SU-DHL-6 (cell line): ENCODE measurements around the gene RILP.

Source experiments
- H2AFZ ChIP-seq: fragments of 200-600 bp; sonication (generic); 2 replicates; pipeline ENCODE4 v1.6.1; 2014; ENCODE audit warnings: low read depth, mild to moderate bottlenecking, moderate library complexity, mixed read lengths, antibody characterized with exemption, low read length; ENCODE audit not compliant: severe bottlenecking
- H3F3A ChIP-seq: fragments of 200-600 bp; shearing (Covaris generic); 2 replicates; pipeline ENCODE4 v1.6.0; 2016; ENCODE audit warnings: antibody characterized with exemption, mild to moderate bottlenecking; ENCODE audit not compliant: insufficient read depth
- H3K27ac ChIP-seq: fragments of 200-600 bp; sonication (generic); 2 replicates; pipeline ENCODE4 v1.5.1; 2016; ENCODE audit warnings: low read depth, mild to moderate bottlenecking, low read length, moderate library complexity, mixed read lengths
- H3K27me3 ChIP-seq: fragments of 200-600 bp; sonication (generic), shearing (Covaris generic); 2 replicates; pipeline ENCODE4 v1.6.0; 2014; ENCODE audit warnings: mild to moderate bottlenecking, low read length
- H3K36me3 ChIP-seq: fragments of 200-600 bp; sonication (generic); 2 replicates; pipeline ENCODE4 v1.6.1; 2014; ENCODE audit warnings: mild to moderate bottlenecking, low read length, mixed read lengths
- H3K4me2 ChIP-seq: fragments of 300-600, 200-600 bp; shearing (Covaris generic), sonication (generic); 2 replicates; pipeline ENCODE4 v1.6.0; 2014; ENCODE audit warnings: low read length, low read depth, mild to moderate bottlenecking; ENCODE audit not compliant: poor library complexity, severe bottlenecking
- H3K4me3 ChIP-seq: fragments of 200-600 bp; sonication (generic); 2 replicates; pipeline ENCODE4 v1.5.1; 2014; ENCODE audit warnings: antibody characterized with exemption, low read length, mild to moderate bottlenecking, mixed read lengths; ENCODE audit not compliant: insufficient read depth, poor library complexity, severe bottlenecking
- H3K79me2 ChIP-seq: fragments of 200-600 bp; sonication (generic); 2 replicates; pipeline ENCODE4 v1.6.1; 2014; ENCODE audit warnings: mild to moderate bottlenecking, low read length, moderate library complexity; ENCODE audit not compliant: insufficient read depth
- H3K9ac ChIP-seq: fragments of 200-600 bp; sonication (generic); 2 replicates; pipeline ENCODE4 v1.7.0; 2014; ENCODE audit warnings: mild to moderate bottlenecking, low read length
- H3K9me2 ChIP-seq: fragments of 200-600 bp; sonication (generic); replicated peaks from 2 replicates; pipeline ENCODE4 v1.6.1; 2014; ENCODE audit warnings: low read length; ENCODE audit not compliant: insufficient read depth
- H3K9me3 ChIP-seq: fragments of 200-600 bp; sonication (generic); 2 replicates; pipeline ENCODE4 v1.6.1; 2014; ENCODE audit warnings: low read length, mixed read lengths; ENCODE audit not compliant: insufficient read depth
- H4K20me1 ChIP-seq: fragments of 200-600 bp; sonication (generic); 2 replicates; pipeline ENCODE4 v1.6.1; 2014; ENCODE audit warnings: low read depth, mild to moderate bottlenecking, antibody characterized with exemption, low read length, moderate library complexity, mixed read lengths
- EZH2phosphoT487 ChIP-seq: fragments of 200-600 bp; sonication (generic), shearing (Covaris generic); conservative IDR thresholded peaks from 2 replicates; pipeline ENCODE4 v1.6.1; 2018; ENCODE audit warnings: mild to moderate bottlenecking, antibody characterized with exemption, low read length, moderate library complexity, mixed read lengths
- TF ChIP-seq, protein P1 (sequence below): fragments of 200-600 bp; sonication (generic); IDR thresholded peaks from one replicate; pipeline ENCODE4 v1.5.1; 2017; ENCODE audit warnings: antibody characterized with exemption, mild to moderate bottlenecking, low read length, moderate library complexity; ENCODE audit not compliant: insufficient read depth, poor library complexity, severe bottlenecking

Gene RILP

DNA sequence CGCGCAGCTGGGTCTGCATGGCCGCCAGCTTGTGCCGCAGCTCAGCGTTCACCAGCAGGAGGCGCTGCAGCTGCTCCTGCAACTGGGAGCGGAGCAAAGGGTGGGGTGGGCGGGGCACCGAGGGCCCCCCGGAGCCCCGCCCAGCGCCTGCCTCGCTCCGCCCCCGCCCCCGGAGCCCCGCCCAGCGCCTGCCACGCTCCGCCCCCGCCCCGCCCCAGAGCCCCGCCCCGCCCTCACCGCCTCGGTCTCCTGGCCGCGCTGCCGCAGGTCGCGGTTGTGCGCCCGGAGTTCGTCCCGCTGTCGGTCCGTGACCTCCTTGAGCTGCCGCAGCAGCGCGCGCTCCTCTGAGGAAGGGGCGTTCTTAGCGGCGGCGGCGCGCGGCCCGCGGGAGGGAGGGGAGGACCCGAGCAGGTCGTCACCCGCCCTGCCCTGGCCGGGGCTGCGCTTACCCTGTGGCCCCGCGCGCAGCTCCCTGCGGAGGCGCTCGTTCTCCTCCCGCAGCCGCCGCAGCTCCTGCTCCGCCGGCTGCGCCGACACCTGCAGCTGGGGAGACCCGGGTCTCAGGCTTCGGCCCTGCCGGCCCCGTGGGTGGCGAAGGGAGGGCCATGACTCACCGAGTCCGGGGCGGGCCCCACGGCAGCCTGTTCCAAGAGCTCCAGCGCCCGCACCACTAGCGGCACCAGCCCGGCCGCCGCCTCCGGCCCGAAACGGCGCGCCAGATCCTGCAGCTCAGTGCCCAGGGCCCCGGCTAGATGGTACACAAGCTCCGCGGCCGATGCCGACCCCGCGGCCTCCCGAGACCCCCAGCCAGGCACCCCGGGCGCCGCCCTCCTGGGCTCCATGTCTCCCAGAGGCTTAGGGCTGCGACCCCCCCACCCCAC lies 463 bp downstream of the RILP start:
- Histone ChIP-seq H3K9me3 (no peaks in the 10 kb centered on the region), H3K27ac (peak overlapping the region; percentile 53), H3K79me2 (no peaks in the 10 kb centered on the region), H3K36me3 (0 out of 2 replicates have a peak, but pooled peaks cover 5% of the 10 kb centered on the region), H4K20me1 (no peaks in the 10 kb centered on the region), H3F3A (peaks cover 19% of the 10 kb centered on the region; the same call in 1 of the 2 replicates), H3K9ac (peak overlapping the region; percentile 50), H2AFZ (peak overlapping the region; percentile 32), H3K9me2 (no peaks in the 10 kb centered on the region), H3K27me3 (no peaks in the 10 kb centered on the region), H3K4me3 (peak overlapping the region; percentile 53), H3K4me2 (peak overlapping the region; percentile 58)
- TF ChIP-seq, protein P1, sequence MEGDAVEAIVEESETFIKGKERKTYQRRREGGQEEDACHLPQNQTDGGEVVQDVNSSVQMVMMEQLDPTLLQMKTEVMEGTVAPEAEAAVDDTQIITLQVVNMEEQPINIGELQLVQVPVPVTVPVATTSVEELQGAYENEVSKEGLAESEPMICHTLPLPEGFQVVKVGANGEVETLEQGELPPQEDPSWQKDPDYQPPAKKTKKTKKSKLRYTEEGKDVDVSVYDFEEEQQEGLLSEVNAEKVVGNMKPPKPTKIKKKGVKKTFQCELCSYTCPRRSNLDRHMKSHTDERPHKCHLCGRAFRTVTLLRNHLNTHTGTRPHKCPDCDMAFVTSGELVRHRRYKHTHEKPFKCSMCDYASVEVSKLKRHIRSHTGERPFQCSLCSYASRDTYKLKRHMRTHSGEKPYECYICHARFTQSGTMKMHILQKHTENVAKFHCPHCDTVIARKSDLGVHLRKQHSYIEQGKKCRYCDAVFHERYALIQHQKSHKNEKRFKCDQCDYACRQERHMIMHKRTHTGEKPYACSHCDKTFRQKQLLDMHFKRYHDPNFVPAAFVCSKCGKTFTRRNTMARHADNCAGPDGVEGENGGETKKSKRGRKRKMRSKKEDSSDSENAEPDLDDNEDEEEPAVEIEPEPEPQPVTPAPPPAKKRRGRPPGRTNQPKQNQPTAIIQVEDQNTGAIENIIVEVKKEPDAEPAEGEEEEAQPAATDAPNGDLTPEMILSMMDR: peak; percentile 82
- no peak for TF ChIP-seq EZH2phosphoT487

- H3K27me3 ChIP-seq: no peaks in the 10 kb centered on the region
- peak overlapping the region; percentile 47 for H3K9ac ChIP-seq
- no peaks in the 10 kb centered on the region for H3K9me2 ChIP-seq
- peak overlapping the region; percentile 32 for H2AFZ ChIP-seq
- H3F3A ChIP-seq: peaks cover 19% of the 10 kb centered on the region; the same call in 1 of the 2 replicates
- no peaks in the 10 kb centered on the region for H4K20me1 ChIP-seq
- H3K4me3 ChIP-seq: peak overlapping the region; percentile 34
- 0 out of 2 replicates have a peak, but pooled peaks cover 2% of the 10 kb centered on the region for H3K36me3 ChIP-seq
- TF ChIP-seq EZH2phosphoT487: no peak
- TF ChIP-seq, protein P1: no peak
- H3K4me2 ChIP-seq: peak overlapping the region; percentile 47
- H3K27ac ChIP-seq: no peak overlapping the region; the same call in 1 of the 2 replicates
- no peaks in the 10 kb centered on the region for H3K9me3 ChIP-seq
- H3K79me2 ChIP-seq: no peaks in the 10 kb centered on the region
These were observed 1.3 kb downstream of the RILP start for GRCh38 chr17:1648173-1648962.

DNA sequence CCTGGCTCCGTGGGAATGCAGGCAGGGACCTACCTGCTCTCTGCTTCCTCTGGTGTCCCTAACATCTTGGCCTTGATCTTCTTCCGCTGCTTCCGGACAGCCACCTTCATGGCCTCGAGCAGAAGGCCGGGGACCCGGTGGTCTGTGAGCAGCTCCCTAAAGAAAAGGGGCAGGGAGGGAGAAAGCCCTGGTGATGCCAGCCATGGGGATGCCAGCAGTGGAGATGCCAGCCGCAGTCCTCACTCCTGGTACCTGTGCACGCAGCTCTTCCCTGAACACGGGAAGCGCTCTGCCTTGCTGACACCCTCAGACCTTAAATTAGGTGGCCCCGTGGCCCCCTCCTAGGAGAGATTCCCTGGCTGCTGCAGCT lies 1.9 kb downstream of the RILP start:
- Histone ChIP-seq H3K9me2 (no peaks in the 10 kb centered on the region), H3K4me3 (no peak overlapping the region), H3K27ac (no peak overlapping the region), H4K20me1 (no peaks in the 10 kb centered on the region), H3K4me2 (no peak overlapping the region), H3K79me2 (no peaks in the 10 kb centered on the region), H2AFZ (no peak overlapping the region), H3K9ac (no peak overlapping the region), H3K27me3 (no peaks in the 10 kb centered on the region), H3F3A (peaks cover 19% of the 10 kb centered on the region; the same call in 1 of the 2 replicates), H3K9me3 (no peaks in the 10 kb centered on the region), H3K36me3 (no peaks in the 10 kb centered on the region)
- TF ChIP-seq EZH2phosphoT487: no peak
- TF ChIP-seq, protein P1: no peak
